ENCODE results near the gene TST. TPM values are rescaled to one million over a fixed set of nuclear protein-coding genes. Genes with fewer than 3 reads are reported as not detected.

Gene TST
- total RNA-seq, 1 donor from 2014 or later = 21.3 TPM

- no peaks in the 10 kb centered on the region for H3K27me3 Mint-ChIP-seq (ENCODE audit: low read depth)
- peak overlapping the region; percentile 17 for H3K4me3 Mint-ChIP-seq
- peaks cover 26% of the 10 kb centered on the region for H3K4me1 Mint-ChIP-seq
- H3K36me3 Mint-ChIP-seq = peaks cover 14% of the 10 kb centered on the region
- H3K27ac Mint-ChIP-seq = no peak overlapping the region
- no peak for DNase-seq (ENCODE audit: low spot score in 2 of 2, unreplicated experiment in 2 of 2)
- H3K9me3 Mint-ChIP-seq = no peaks in the 10 kb centered on the region
- no peak for TF ChIP-seq CTCF (IDR thresholded peaks at IDR 0.05; ENCODE audit: unreplicated experiment)
Observed at GRCh38 chr22:37021041-37021440, 1.8 kb upstream of the TST start.

- Mint-ChIP-seq H3K27ac (peak overlapping the region; percentile 92), H3K4me3 (peak overlapping the region; percentile 90), H3K9me3 (no peaks in the 10 kb centered on the region), H3K4me1 (peaks cover 26% of the 10 kb centered on the region), H3K27me3 (ENCODE audit: low read depth) (no peaks in the 10 kb centered on the region), H3K36me3 (peaks cover 8% of the 10 kb centered on the region)
- no peak for DNase-seq (ENCODE audit: low spot score in 2 of 2, unreplicated experiment in 2 of 2)
- no peak for TF ChIP-seq CTCF (IDR thresholded peaks at IDR 0.05; ENCODE audit: unreplicated experiment)
Observed at GRCh38 chr22:37020192-37020479, 889 bp upstream of the TST start.

DNA sequence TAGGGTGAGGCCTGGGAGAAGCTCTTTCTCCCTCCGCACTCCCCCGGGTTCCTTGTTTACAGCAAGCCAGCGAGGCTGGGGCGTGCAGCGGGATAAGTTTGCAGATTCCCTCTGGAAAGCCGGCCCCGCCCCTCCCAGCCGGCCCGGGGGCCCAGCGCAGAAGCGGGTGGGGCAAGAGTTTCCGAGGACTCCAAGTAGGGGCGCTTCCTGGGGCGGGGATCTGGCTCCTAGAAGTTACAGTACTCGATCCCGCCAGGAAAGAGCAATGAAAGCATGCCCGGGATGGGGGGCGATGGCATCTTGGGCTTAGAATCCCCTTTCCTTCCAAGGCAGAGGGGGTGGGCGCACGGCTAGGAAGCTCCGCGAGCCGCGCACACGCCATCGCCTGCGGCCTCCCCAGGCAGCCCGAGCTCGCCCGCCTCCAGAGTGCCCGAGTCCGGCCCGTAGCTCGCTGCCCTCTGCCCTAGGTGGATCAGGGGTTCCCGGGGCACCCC lies 385 bp downstream of the TST start:
- TF ChIP-seq CTCF (IDR thresholded peaks at IDR 0.05; ENCODE audit: unreplicated experiment) = no peak
- Mint-ChIP-seq H3K9me3 (no peaks in the 10 kb centered on the region), H3K4me1 (peaks cover 26% of the 10 kb centered on the region), H3K4me3 (peak overlapping the region; percentile 80), H3K36me3 (peaks cover 3% of the 10 kb centered on the region), H3K27me3 (ENCODE audit: low read depth) (no peaks in the 10 kb centered on the region), H3K27ac (peak overlapping the region; percentile 87)
- peak; percentile 52 to 72 for DNase-seq (ENCODE audit: low spot score in 2 of 2, unreplicated experiment in 2 of 2)

- H3K36me3 Mint-ChIP-seq = no peaks in the 10 kb centered on the region
- peak overlapping the region; percentile 87 for H3K27ac Mint-ChIP-seq
- no peaks in the 10 kb centered on the region for H3K27me3 Mint-ChIP-seq (ENCODE audit: low read depth)
- no peaks in the 10 kb centered on the region for H3K9me3 Mint-ChIP-seq
- TF ChIP-seq CTCF (IDR thresholded peaks at IDR 0.05; ENCODE audit: unreplicated experiment) = no peak
- H3K4me1 Mint-ChIP-seq = peaks cover 24% of the 10 kb centered on the region
- peak overlapping the region; percentile 80 for H3K4me3 Mint-ChIP-seq
- no peak for DNase-seq (ENCODE audit: low spot score in 2 of 2, unreplicated experiment in 2 of 2)
Observed at GRCh38 chr22:37018086-37018814, 997 bp downstream of the TST start.

DNA sequence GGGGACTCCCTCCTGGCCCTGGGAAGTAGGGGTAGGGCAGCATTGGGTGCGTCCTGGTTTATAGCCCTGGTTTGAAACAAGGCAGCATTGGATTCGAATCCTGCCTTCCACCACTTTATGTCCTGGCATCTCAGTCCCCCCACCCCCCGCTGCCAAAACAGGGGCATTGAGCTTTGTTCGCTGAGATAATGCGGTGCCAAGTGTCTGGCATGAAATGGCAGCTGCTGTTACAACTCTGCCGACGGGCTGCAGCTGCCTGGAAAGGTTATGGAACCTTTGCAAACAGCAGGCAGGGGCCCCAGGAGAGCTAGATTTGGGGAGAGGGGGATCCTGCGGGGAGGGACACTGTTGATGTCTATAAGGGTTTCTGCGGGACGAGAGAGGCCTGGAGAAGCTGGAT lies 1.9 kb downstream of the TST start:
- no peak for TF ChIP-seq CTCF (IDR thresholded peaks at IDR 0.05; ENCODE audit: unreplicated experiment)
- H3K36me3 Mint-ChIP-seq = no peaks in the 10 kb centered on the region
- H3K9me3 Mint-ChIP-seq = no peaks in the 10 kb centered on the region
- H3K4me3 Mint-ChIP-seq = peak overlapping the region; percentile 24
- DNase-seq (ENCODE audit: low spot score in 2 of 2, unreplicated experiment in 2 of 2) = no peak
- H3K27ac Mint-ChIP-seq = peak overlapping the region; percentile 6
- H3K4me1 Mint-ChIP-seq = peaks cover 24% of the 10 kb centered on the region
- H3K27me3 Mint-ChIP-seq (ENCODE audit: low read depth) = no peaks in the 10 kb centered on the region

Data from mesothelial cell of epicardium (in vitro differentiated cells).